Lower leg skin (tissue), 4 donors: ENCODE data around the gene CD82. TPM values are rescaled to one million over a fixed set of nuclear protein-coding genes. Genes with fewer than 3 reads are reported as not detected.

Experiments used
- DNase-seq, 2 donors: peaks; one replicate each; pipeline ENCODE4 v3.0.0-alpha.2; 2019; ENCODE audit warnings: low spot score in 2 of 2
- H3K4me3 ChIP-seq: fragments of 200-600 bp; sonication (generic); 2 replicates; pipeline ENCODE4 v1.5.1; 2017; ENCODE audit warnings: mild to moderate bottlenecking, low read depth; ENCODE audit not compliant: poor library complexity, severe bottlenecking
- CTCF ChIP-seq, 3 donors: fragments of 450-650 bp; IDR thresholded peaks; one replicate each; pipeline ENCODE4 v1.5.1; 2016; ENCODE audit warnings: antibody characterized with exemption in 3 of 3, mild to moderate bottlenecking in 3 of 3, moderate library complexity in 2 of 3
- POLR2A ChIP-seq, 2 donors: fragments of 450-650 bp; IDR thresholded peaks; one replicate each; pipeline ENCODE4 v1.6.1; 2016 to 2017; ENCODE audit warnings: antibody characterized with exemption in 2 of 2, mild to moderate bottlenecking in 1 of 2, moderate library complexity in 1 of 2
- WGBS, 2 donors: methylation state at CpG; one replicate each; pipeline ENCODE4 v1.1.5; 2018; 5-methylcytosine and 5-hydroxymethylcytosine counted together
- intact Hi-C: fragments of 100-400 bp; cut with DNase I; formaldehyde crosslinking; loops from one replicate; pipeline ENCODE4 v1.15.0; 2023; ENCODE audit warnings: low total_unique reads
- total RNA-seq, 4 donors: library from RNA; depleted of rRNA; stranded (reverse); fragments of >200 nt; gene quantifications; one replicate each; pipeline ENCODE4 v1.1.0, GENCODE V29; 2016

Gene CD82
- total RNA-seq, 4 donors from 2014 or later: 47.1 to 95.4 (median 76.6) TPM

DNA sequence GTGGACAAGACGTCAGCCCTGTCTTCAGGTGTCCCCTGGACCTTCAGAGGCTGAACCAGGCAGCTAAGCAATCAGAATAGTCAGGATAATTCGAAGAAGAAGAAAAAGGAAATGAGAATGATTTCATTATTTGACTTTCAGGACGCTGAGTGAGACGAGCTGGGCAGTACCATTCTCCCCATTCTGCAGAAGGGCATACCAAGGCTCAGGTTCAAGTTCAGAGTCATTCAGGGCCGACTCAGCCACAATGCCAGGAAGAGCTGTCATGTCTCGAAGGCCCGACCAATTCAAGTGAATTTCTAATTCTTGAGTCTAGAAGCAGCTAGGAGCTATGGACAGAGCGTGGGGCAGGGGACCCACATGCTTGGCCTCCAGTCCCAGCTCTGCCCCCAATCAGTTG, 33.8 kb upstream of the CD82 start:
- TF ChIP-seq CTCF (IDR thresholded peaks at IDR 0.05): no peak
- no peak for TF ChIP-seq POLR2A (IDR thresholded peaks at IDR 0.05)
- DNase-seq: no peak
- intact Hi-C loops: no loop called here
- H3K4me3 ChIP-seq: no peak overlapping the region
- WGBS, 2 donors: 83 to 84% methylated on average over 8 of the region's 8 CpGs

GRCh38 chr11:44532809-44533208, 32.7 kb upstream of the CD82 start:
- no peak overlapping the region for H3K4me3 ChIP-seq
- WGBS, 2 donors: 47 to 52% methylated on average over 4 of the region's 4 CpGs
- no peak for DNase-seq
- TF ChIP-seq POLR2A (IDR thresholded peaks at IDR 0.05) (no peak), CTCF (IDR thresholded peaks at IDR 0.05) (no peak)
- intact Hi-C loops: no loop called here

DNA sequence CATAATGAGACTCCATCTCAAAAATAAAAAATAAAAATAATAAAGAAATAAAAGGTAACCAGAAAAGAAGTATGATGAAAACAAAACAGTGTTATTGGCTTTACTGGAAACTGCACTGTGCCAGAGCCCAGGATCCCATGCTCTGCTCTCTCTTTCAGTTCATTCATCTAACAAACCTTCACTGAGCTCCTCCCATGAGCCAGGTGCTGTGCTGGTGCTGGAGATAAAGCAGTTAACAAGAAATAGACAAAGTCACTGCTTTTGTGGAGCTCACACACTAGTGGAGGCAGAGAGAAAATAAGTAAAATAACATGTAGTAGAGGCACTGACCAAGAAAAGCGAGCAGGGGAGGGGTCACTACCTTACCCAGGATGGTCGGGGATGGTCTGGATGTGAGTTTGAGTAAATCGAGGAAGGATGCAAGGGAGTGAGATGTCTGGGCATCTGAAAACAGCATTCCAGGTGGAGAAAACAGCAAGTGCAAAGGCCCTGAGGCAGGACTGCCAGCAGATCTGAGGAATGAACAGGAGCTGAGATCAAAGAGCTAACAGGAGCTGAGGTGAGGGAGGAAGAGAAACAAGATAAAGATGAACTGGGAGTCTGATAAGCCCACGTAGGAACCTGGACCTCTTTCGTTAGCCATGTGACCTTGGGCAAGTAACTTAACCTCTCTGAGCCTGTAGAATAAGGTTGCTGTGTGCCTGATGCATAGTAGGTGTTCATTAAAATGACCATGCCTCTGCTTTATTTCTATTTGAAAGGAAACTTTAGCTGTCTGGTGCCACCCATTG, 31.3 kb upstream of the CD82 start:
- intact Hi-C loops: no loop called here
- WGBS, 2 donors: 80 to 85% methylated on average over 5 of the region's 5 CpGs
- DNase-seq: no peak
- H3K4me3 ChIP-seq: no peak overlapping the region
- no peak for TF ChIP-seq CTCF (IDR thresholded peaks at IDR 0.05)
- TF ChIP-seq POLR2A (IDR thresholded peaks at IDR 0.05): no peak

- WGBS, 2 donors: 60 to 62% methylated on average over 16 of the region's 16 CpGs
- no peak for DNase-seq
- H3K4me3 ChIP-seq: no peak overlapping the region
- intact Hi-C loops: loop anchor here (5.0 kb wide), 2 partner anchors 248 to 443 kb away; no protein-coding TSS in a partner anchor
- no peak for TF ChIP-seq CTCF (IDR thresholded peaks at IDR 0.05)
- no peak for TF ChIP-seq POLR2A (IDR thresholded peaks at IDR 0.05)
These were observed 30.1 kb upstream of the CD82 start for GRCh38 chr11:44535191-44535980.

GRCh38 chr11:44536788-44537516, 28.5 kb upstream of the CD82 start:
- TF ChIP-seq CTCF (IDR thresholded peaks at IDR 0.05) (no peak), POLR2A (IDR thresholded peaks at IDR 0.05) (no peak)
- H3K4me3 ChIP-seq: no peak overlapping the region
- DNase-seq: no peak
- intact Hi-C loops: loop anchor here (5.0 kb wide), 2 partner anchors 250 to 445 kb away; no protein-coding TSS in a partner anchor
- whole genome bisulfite sequencing, 2 donors: 75 to 78% methylated on average over 20 of the region's 20 CpGs
